AG09309 (cell line): ENCODE measurements around the gene TSPAN1.

ENCODE experiments used
- DNase-seq: peaks from one replicate; pipeline ENCODE4 v3.0.0-alpha.2; 2010; ENCODE audit warnings: low read depth
- H3K4me3 ChIP-seq: 2 replicates; pipeline ENCODE4 v1.5.1; 2011; ENCODE audit warnings: mild to moderate bottlenecking, low read depth, low read length, moderate library complexity; ENCODE audit not compliant: control insufficient read depth
- TF ChIP-seq, protein P1 (sequence below): IDR thresholded peaks from 2 replicates; pipeline ENCODE4 v1.5.1; 2011; ENCODE audit warnings: mild to moderate bottlenecking, low read depth, low read length, inconsistent platforms; ENCODE audit not compliant: insufficient read depth, control insufficient read depth; ENCODE audit errors: missing control alignments

TSPAN1 gene

DNA sequence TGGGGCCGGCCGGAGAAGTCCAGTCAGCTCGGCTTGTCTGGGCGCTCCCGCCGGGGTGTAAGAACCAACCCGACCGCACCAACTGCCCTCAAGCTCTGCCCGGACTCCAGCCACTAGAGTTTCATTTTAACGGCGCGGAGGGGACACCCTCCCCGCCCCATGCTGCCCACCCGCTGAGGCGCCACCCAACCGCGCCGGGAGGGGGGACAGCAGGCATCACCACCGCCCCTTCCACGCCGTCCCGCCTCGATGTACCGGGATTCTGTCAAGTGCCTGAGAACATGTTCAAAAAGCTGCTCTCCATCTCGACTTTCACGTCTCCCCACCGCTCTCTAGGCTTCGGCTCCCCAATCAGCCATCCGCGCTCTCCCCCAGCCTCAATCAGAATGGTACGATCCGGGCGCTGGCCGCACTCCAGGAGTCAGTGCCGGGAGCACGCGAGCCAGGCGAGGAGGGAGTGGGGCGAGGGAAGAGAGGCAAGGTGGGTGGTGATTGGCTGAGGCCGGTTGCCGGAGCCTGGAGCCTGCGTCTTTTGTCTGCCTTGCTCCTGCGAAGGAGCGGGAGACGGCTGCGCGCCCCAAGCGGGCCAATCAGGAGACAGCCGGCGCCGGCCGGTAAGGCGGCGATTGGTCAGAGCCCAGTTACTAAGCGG lies 42.2 kb upstream of the TSPAN1 start, which contains the start of gene PIK3R3:
PIK3R3 (minus strand) TSS at position 101 of the 652 bp plus-strand sequence. CDS start 677 bp downstream, outside the sequence.
- TF ChIP-seq, protein P1, sequence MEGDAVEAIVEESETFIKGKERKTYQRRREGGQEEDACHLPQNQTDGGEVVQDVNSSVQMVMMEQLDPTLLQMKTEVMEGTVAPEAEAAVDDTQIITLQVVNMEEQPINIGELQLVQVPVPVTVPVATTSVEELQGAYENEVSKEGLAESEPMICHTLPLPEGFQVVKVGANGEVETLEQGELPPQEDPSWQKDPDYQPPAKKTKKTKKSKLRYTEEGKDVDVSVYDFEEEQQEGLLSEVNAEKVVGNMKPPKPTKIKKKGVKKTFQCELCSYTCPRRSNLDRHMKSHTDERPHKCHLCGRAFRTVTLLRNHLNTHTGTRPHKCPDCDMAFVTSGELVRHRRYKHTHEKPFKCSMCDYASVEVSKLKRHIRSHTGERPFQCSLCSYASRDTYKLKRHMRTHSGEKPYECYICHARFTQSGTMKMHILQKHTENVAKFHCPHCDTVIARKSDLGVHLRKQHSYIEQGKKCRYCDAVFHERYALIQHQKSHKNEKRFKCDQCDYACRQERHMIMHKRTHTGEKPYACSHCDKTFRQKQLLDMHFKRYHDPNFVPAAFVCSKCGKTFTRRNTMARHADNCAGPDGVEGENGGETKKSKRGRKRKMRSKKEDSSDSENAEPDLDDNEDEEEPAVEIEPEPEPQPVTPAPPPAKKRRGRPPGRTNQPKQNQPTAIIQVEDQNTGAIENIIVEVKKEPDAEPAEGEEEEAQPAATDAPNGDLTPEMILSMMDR, result no peak
- peak within 1 kb of the TSS; percentile 65 for H3K4me3 ChIP-seq
- DNase-seq, result peak; percentile 96

DNA sequence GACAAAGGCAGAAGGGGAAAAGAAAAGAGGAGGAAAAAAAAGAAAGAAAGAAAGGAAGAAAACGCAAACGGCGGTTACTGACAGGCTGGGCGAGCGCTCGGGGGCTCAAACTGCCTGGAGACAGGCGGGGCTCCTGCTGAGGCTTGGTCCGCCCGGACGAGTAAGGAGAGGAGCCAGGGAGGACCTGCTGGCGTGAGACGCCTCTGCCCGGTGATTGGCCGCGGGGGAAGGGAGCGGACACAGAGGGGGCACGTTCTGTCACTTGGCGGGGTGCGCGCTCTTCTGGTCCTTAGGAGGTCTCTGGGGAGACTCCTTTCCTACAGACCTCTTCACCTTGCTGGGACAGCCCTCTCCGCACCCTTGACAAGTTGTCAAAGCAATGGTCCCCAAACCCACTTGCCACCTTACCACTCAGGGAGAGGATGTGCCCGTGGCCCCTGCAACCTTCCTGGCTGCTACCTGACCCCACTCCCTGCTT lies 41.7 kb upstream of the TSPAN1 start:
- TF ChIP-seq, protein P1, result no peak
- no peak for DNase-seq
- H3K4me3 ChIP-seq, result peak overlapping the region; percentile 63

DNA sequence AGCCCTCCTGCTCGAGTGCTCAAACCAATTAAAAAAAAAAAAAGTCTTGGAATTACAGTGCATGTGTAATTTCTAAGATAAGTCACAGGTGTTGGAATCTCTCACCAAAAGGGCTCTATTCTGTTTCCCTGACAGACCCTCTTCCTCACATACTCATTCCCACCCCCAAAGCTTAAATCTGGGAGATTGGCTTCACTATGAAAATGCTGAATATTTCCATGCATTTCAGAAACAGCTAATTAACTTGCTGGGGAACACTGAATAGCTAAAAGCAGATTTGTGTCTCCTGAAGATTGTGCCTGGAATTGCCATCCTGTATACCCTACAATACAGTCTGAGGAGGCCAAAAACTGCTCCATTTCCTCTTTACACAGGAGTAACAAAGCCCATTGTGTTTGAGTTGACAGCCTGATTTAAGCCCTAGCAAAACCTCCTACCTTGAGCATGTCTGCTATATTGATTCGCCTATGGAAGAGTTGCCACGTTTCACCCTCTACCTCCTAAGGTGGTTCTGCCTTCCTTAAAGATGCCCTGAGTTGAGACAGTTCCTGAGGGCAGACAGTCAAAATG lies 41.0 kb upstream of the TSPAN1 start:
- TF ChIP-seq, protein P1, result no peak
- no peak for DNase-seq
- peak overlapping the region; percentile 63 for H3K4me3 ChIP-seq

DNA sequence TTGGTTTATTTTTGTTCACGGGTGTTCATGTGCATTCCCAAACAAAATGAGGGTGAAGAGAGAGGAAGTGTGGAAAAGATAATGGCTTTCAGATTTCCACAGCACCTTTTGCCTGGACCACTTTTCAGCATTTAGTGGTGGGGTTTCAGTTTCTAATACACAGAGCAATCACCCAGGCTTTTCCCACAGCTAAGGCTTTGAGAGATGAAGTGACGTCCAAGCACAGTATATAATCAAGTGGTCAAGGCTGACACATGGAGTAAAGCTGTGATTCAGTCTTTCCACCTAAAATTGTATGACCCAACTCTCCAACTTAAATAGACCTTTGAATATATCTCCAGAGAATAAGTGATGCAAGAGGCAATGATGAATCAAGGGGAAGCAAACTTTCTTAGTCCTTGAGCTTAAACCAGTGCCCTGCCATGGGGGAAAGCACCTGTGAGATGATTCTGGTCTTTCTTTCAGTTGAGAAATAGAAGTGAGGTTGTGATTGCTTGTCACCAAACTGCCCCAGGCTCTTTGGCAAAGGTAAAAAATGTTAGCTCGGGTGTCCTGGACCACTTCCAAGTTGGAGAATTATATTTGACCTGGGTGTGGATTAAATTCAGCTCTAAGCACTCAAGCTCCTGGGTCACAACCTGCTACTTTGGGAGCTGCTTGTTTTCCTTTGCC lies 40.1 kb upstream of the TSPAN1 start:
- TF ChIP-seq, protein P1, result no peak
- no peak overlapping the region for H3K4me3 ChIP-seq
- peak; percentile 83 for DNase-seq

DNA sequence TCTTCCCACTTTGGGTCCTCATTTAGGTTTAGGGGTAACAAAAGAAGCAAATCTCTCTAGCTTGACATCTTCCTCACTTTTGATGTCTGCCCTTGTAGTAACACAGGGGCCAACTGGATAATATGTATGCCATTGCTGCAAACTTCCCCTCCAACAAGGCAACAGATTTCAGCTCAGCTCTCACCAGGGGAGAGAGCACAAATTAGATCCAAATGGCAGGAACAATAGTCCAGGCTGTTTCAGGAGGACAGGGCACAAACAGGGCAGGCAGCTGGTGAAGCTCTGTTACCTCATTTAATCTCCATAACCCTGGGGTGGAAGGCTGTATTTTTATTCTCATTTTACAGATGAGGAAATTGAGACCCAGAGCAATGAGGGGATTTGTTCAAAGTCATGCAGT lies 38.2 kb upstream of the TSPAN1 start:
- TF ChIP-seq, protein P1, result no peak
- no peak overlapping the region for H3K4me3 ChIP-seq
- no peak for DNase-seq

DNA sequence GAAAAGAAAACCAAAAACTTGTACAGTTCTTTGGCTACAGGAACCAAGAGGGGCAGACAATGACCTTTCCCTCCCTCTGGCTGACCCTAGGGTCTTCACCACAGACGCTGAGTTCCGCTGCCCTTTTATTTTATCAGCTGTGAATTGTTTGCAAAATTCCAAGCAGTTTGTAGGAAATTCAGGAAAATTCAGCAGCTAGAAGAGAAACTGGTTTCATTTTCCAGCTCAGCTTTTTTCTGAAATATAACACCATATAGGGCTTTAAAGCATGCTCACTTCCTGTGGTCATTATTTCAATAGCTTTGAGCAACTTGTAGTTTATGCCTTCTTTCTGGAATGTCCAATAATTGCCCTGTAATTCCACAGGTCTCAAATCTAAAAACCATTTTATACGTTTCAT lies 37.0 kb upstream of the TSPAN1 start:
- TF ChIP-seq, protein P1, result no peak
- H3K4me3 ChIP-seq, result peak overlapping the region; percentile 36
- DNase-seq, result peak; percentile 14
